ENCODE measurements around the gene TLE4. TPM values are rescaled to one million over a fixed set of nuclear protein-coding genes. Genes with fewer than 3 reads are reported as not detected.

TLE4 gene
- total and polyA plus RNA-seq, 2 donors (not counting 1 experiment from before 2014, with no cell fraction given): 34.7 to 57.3 TPM

- Histone ChIP-seq H3K9ac (ENCODE audit: low read length) (no peak overlapping the region), H3K4me3 (ENCODE audit: control extremely low read depth in 1 of 5, extremely low read depth in 1 of 5, insufficient read depth in 1 of 5, low read depth in 2 of 5, low read length in 4 of 5) (no peak overlapping the region), H3K36me3 (replicated peaks in 1 of 2; ENCODE audit: control extremely low read depth in 1 of 2, control insufficient read depth in 1 of 2, extremely low read depth in 1 of 2, insufficient read depth in 2 of 2, low read length in 1 of 2) (peaks cover 3 to 4% of the 10 kb centered on the region in 2 experiments), H3K27ac (ENCODE audit: low read length in 2 of 2) (no peak overlapping the region), H3K27me3 (replicated peaks in 1 of 4; ENCODE audit: control extremely low read depth in 1 of 4, control insufficient read depth in 3 of 4, insufficient read depth in 4 of 4, low read length in 3 of 4) (no peaks in the 10 kb centered on the region), H3K4me2 (replicated peaks; ENCODE audit: low read depth, low read length, poor library complexity, severe bottlenecking) (no peak overlapping the region), H2AFZ (ENCODE audit: insufficient read depth, low read depth, low read length, poor library complexity, severe bottlenecking) (no peak overlapping the region), H3K4me1 (ENCODE audit: control insufficient read depth in 2 of 2, insufficient read depth in 2 of 2, low read length in 2 of 2) (peaks cover 25 to 28% of the 10 kb centered on the region in 2 donors), H4K20me1 (ENCODE audit: control insufficient read depth, insufficient read depth, low read length, poor library complexity, severe bottlenecking) (peaks cover 20% of the 10 kb centered on the region), H3K9me3 (ENCODE audit: control extremely low read depth in 1 of 3, control insufficient read depth in 2 of 3, insufficient read depth in 1 of 3, low read length in 2 of 3) (no peaks in the 10 kb centered on the region), H3K79me2 (ENCODE audit: control insufficient read depth, insufficient read depth, low read length) (peaks cover 44% of the 10 kb centered on the region)
- DNase-seq (no peak), ATAC-seq (ENCODE audit: low read depth) (no peak)
- Mint-ChIP-seq H3K4me1 (peaks cover 70% of the 10 kb centered on the region), H3K9me3 (ENCODE audit: insufficient read depth) (no peaks in the 10 kb centered on the region), H3K27me3 (no peaks in the 10 kb centered on the region), H3K27ac (no peak overlapping the region), H3K4me3 (no peak overlapping the region)
- 75% methylated on average over 6 of the region's 8 CpGs for WGBS (ENCODE audit: insufficient coverage)
- POLR2A ChIA-PET: no interaction called here
- CTCF ChIA-PET: no interaction called here
- intact Hi-C loops (cut with micrococcal nuclease): loop anchor here (10.0 kb wide), 2 partner anchors 307 to 587 kb away; no protein-coding TSS in a partner anchor
- TF ChIP-seq EZH2 (IDR thresholded peaks at IDR 0.05; ENCODE audit: borderline replicate concordance, insufficient read depth, low read depth, low read length, poor library complexity, severe bottlenecking): no peak
- TF ChIP-seq CTCF (IDR thresholded peaks at IDR 0.05): no peak
Observed at GRCh38 chr9:79577969-79578723, 6.4 kb downstream of the TLE4 start.

- ATAC-seq (ENCODE audit: low read depth): no peak
- Histone ChIP-seq H4K20me1 (ENCODE audit: control insufficient read depth, insufficient read depth, low read length, poor library complexity, severe bottlenecking) (peaks cover 28% of the 10 kb centered on the region), H3K4me2 (replicated peaks; ENCODE audit: low read depth, low read length, poor library complexity, severe bottlenecking) (no peak overlapping the region), H3K4me3 (ENCODE audit: control extremely low read depth in 1 of 5, extremely low read depth in 1 of 5, insufficient read depth in 1 of 5, low read depth in 2 of 5, low read length in 4 of 5) (no peak overlapping the region), H2AFZ (ENCODE audit: insufficient read depth, low read depth, low read length, poor library complexity, severe bottlenecking) (no peak overlapping the region), H3K27me3 (replicated peaks in 1 of 4; ENCODE audit: control extremely low read depth in 1 of 4, control insufficient read depth in 3 of 4, insufficient read depth in 4 of 4, low read length in 3 of 4) (no peaks in the 10 kb centered on the region), H3K36me3 (replicated peaks in 1 of 2; ENCODE audit: control extremely low read depth in 1 of 2, control insufficient read depth in 1 of 2, extremely low read depth in 1 of 2, insufficient read depth in 2 of 2, low read length in 1 of 2) (peaks cover 3 to 4% of the 10 kb centered on the region in 2 experiments), H3K9ac (ENCODE audit: low read length) (no peak overlapping the region), H3K4me1 (ENCODE audit: control insufficient read depth in 2 of 2, insufficient read depth in 2 of 2, low read length in 2 of 2) (peaks cover 26 to 30% of the 10 kb centered on the region in 2 donors), H3K9me3 (ENCODE audit: control extremely low read depth in 1 of 3, control insufficient read depth in 2 of 3, insufficient read depth in 1 of 3, low read length in 2 of 3) (no peaks in the 10 kb centered on the region), H3K79me2 (ENCODE audit: control insufficient read depth, insufficient read depth, low read length) (peaks cover 43% of the 10 kb centered on the region), H3K27ac (ENCODE audit: low read length in 2 of 2) (no peak overlapping the region)
- ChIA-PET POLR2A (no interaction called here), CTCF (no interaction called here)
- intact Hi-C loops (cut with micrococcal nuclease): loop anchor here (10.0 kb wide), 2 partner anchors 306 to 586 kb away; no protein-coding TSS in a partner anchor
- Mint-ChIP-seq H3K9me3 (ENCODE audit: insufficient read depth) (no peaks in the 10 kb centered on the region), H3K27ac (peak overlapping the region; percentile 21), H3K27me3 (no peaks in the 10 kb centered on the region), H3K4me1 (peaks cover 73% of the 10 kb centered on the region), H3K4me3 (no peak overlapping the region)
- WGBS (ENCODE audit: insufficient coverage): 75% methylated on average over 1 of the region's 1 CpG
- DNase-seq: no peak
- no peak for TF ChIP-seq CTCF (IDR thresholded peaks at IDR 0.05)
- no peak for TF ChIP-seq EZH2 (IDR thresholded peaks at IDR 0.05; ENCODE audit: borderline replicate concordance, insufficient read depth, low read depth, low read length, poor library complexity, severe bottlenecking)
Observed at GRCh38 chr9:79578891-79579290, 7.1 kb downstream of the TLE4 start.

Measured in B cell (primary cell).